GM19023 (cell line): ENCODE data around the gene SAE1.
"Not testable (repeated sequence)": the region's sequence is repeated elsewhere in the genome, so short reads cannot be mapped to it uniquely, and the experiment has no call there.

Experiments
- ATAC-seq: cut with Tn5 transposase; IDR thresholded peaks from one replicate; pipeline ENCODE4 v1.9.1; 2021; ENCODE audit warnings: mild to moderate bottlenecking, moderate library complexity; ENCODE audit not compliant: unreplicated experiment

Gene SAE1

GRCh38 chr19:47125669-47125938 lies 5.0 kb upstream of the SAE1 start:
- ATAC-seq, result no peak

DNA sequence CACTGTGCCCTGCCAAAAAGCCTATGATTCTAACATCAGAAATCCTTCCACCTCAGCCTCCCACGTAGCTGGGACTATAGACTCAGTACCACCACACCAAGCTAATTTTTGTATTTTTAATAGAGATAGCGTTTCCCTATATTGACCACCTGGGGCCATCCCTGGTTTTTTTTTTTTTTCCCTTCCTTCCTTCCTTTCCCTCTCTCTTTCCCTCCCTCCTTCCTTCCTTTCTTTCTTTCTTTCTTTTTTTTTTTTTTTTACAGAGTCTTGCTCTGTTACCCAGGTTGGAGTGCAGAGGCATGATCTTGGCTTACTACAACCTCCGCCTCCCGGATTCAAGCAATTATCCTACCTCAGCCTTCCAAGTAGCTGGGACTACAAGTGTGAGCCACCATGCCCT lies 1.1 kb upstream of the SAE1 start:
- ATAC-seq, result no peak

DNA sequence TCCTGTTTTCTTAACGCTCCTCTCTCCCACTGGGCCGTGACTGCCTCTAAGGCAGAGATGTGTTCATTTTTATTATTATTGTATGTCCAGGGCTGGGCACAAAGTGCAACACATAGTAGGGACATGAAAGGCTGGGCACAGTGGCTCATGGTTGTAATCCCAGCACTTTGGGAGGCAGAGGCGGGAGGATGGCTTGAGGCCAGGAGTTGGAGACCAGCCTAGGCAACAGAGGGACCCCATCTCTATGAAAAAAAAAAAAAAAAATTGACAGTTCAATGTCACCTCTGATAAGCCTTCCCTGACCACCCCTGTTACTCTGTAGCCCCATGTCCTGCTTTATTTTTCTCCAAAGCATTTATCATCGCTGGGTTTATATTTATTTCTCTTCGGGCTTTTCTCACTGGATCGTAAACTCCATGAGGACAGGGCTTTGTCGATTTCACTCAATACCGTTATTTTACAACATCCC lies 481 bp upstream of the SAE1 start:
- ATAC-seq, result no peak

DNA sequence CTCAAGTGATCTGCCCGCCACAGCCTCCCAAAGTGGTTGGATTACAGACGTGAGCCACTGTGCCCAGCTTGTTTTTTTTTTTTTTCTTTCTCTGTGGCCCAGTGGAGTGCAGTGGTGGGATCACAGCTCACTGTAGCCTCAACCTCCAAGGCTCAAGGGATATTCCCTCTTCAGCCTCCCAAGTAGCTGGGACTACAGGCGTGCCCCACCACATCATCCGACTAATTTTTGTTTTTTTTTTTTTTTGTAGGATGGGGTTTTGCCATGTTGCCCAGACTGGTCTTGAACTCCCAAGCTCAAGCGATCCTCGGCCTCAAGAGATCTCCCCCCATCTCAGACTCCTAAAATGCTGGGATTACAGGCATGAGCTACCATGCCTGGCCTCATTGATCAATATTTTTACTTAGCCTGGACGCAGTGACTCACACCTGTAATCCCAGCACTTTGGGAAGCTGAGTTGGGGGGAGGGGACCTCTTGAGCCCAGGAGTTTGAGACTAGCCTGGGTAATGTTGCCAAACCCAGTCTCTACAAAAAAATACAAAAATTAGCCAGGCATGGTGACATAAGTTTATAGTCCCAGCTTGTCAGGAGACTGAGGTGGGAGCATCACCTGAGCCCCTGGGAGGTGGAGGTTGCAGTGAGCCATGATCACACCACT lies 1.7 kb downstream of the SAE1 start:
- ATAC-seq, result no peak

DNA sequence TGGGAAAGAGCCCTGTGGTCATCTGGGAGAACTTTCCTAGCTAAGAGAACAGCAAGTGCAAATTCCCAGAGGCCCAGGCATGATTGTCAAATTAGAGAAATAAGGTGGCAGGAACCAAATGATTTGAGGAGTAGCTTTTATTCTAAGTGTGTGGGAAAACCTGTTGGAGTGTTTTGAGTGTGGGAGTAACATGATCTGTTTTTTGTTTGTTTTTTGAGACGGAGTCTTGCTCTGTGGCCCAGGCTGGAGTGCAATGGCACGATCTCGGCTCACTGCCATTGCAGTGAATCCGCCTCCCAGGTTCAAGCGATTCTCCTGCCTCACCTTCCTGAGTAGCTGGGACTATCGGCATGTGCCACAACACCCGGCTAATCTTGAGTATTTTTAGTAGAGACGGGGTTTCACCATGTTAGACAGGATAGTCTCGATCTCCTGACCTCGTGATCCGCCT lies 2.4 kb downstream of the SAE1 start:
- no peak for ATAC-seq

- no peak for ATAC-seq
These were observed 3.9 kb downstream of the SAE1 start for GRCh38 chr19:47134545-47134944.

DNA sequence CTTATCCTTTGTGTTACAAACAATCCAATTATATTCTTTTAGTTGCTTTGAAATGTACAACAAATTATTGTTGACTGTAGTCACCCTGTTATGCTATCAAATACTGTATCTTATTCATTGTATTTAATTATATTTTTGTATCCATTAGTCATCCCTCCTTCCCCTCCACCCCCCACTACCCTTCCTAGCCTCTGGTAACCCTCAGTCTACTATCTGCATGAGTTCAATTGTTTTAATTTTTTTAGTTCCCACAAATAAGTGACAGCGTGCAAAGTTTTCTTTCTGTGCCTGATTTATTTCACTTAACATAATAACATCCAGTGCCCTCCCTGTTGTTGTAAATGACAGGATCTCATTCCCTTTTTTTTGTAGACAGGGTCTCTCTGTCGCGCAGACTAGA lies 4.5 kb downstream of the SAE1 start:
- no peak for ATAC-seq

- not testable (repeated sequence) for ATAC-seq
These were observed 10.6 kb downstream of the SAE1 start for GRCh38 chr19:47141252-47141651.

GRCh38 chr19:47141695-47142094 lies 11.1 kb downstream of the SAE1 start:
- no peak for ATAC-seq

- no peak for ATAC-seq
These were observed 12.1 kb downstream of the SAE1 start for GRCh38 chr19:47142779-47143178.

DNA sequence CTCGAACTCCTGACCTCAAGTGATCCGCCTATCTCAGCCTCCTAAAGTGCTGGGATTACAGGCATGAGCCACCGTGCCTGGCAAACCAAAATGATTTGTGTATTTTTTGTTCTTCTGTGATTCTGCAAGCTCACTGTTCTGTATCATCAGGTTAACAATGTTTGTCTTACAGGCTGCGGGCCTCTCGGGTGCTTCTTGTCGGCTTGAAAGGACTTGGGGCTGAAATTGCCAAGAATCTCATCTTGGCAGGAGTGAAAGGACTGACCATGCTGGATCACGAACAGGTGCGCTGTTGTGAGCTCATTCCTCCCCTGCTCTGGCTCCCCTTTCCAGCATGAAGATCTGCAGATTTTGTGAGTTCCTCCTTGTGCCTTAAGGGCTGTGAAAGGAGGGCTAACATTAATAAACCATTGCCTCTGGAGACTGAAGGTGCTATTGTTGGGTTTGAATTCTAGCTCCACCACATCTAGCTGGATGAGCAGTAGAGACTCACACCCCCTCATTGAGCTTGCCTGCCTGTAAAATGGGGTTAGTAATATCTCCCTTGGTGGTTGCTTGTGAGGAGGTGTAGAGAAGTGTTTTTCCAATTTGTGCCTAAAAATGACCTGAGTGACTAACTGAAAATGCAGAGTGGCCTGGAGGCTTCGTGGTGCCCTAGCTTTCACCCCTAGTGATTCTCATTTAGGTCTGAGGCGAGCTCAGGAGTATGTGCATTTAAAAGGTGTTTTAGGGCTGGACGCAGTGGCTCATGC lies 12.9 kb downstream of the SAE1 start:
- ATAC-seq, result no peak

DNA sequence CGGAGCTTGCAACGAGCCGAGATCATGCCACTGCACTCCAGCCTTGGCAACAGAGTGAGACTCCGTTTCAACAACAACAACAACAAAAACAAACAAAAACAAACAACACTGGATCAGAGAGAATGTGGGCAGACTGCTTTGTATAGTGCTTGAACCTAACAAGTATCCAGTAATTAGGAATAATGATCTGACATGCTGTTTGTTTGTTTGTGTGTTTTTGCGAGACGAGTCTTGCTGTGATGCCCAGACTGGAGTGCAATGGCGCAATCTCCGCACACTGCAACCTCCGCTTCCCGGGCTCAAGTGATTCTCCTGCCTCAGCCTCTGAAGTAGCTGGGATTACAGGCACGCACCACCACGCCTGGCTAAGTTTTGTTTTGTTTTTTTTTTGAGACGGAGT lies 14.0 kb downstream of the SAE1 start:
- ATAC-seq, result no peak

GRCh38 chr19:47145639-47146486 lies 15.2 kb downstream of the SAE1 start:
- no peak for ATAC-seq

DNA sequence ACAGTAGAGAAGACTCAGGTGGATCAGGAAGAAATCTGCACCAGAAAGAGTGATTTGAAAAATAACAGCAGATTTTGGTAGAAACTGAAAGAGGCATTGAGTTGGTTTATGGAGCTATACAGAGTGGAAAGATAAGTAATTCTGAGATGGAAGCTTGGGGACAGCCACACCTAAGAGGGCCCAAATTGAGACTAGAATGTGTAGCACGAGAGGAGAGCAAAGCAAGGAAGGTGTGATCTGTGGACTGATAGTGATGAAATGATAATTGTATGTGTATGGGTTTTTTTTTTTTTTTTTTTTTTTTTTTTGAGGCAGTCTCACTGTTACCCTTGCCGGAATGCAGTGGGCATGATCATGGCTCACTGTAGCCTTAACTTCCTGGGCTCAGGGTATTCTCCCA lies 16.3 kb downstream of the SAE1 start:
- ATAC-seq, result no peak

DNA sequence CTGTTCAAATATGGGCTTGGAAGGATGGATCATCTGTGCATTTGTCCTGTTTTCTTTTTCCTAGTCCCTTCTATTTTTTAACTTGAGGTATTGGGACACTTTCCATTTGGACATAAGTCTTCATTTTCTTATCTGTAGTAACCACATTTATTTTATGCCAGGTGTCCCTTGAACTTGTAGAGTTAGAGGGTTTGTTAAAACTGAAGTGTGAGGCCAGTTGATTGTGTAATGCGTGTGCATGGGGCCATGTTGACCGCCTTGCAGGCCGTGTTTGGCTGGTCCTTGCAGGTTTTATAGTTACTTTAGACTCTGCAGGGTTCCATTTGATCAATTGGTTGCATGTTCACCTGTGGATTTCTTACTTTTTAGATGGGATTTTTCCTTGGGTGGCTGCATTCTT lies 21.0 kb downstream of the SAE1 start:
- no peak for ATAC-seq

- no peak for ATAC-seq
These were observed 21.6 kb downstream of the SAE1 start for GRCh38 chr19:47152205-47152604.

DNA sequence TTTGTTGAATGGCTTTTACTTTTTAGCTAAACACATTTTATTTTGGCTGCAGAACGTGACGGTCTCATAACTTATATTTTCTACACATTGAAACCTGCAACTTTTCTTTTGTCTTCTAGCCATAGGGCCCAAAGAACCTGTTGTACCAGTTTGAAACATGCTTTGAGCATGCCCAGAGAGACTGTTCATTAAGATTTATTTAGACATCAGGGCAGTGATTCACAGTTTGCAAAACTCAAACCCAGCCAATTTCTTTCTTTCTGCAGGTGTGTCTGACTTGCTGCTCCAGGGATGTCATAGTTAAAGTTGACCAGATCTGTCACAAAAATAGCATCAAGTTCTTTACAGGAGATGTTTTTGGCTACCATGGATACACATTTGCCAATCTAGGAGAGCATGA lies 22.0 kb downstream of the SAE1 start:
- ATAC-seq, result no peak

- ATAC-seq, result no peak
These were observed 22.6 kb downstream of the SAE1 start for GRCh38 chr19:47153266-47153665.

GRCh38 chr19:47155148-47155547 lies 24.5 kb downstream of the SAE1 start:
- ATAC-seq, result no peak

DNA sequence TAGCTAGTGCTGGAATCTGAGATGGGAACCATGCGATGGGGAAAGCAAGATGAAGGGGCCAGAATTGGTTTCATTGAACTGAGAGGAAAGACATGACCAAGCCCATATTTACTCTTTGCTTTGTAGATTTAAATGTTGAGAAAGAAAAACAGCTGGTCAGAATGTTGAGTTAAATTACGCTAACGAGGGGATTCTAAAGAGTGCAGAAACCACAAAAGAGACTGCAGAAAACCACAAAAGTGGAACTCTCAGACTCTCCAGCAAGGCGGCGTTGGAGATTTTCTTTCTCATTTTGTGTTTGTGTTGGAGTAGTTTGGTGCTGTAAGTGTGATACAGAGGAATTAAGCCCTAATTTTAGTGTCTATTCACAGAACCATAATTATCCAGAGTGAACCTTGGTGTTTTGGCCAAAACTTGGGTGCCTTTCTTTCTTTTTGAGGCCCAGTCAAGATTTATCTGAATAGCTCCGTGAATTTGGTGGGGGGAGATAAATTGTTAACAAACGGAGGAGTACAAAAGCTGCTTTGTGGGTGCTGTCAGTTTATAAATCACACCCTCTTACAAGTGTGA lies 26.3 kb downstream of the SAE1 start:
- no peak for ATAC-seq
